ENCODE data around the gene POLR1A.

Gene POLR1A

GRCh38 chr2:86047575-86048382 is 57.9 kb downstream of the POLR1A start:
- H3K36me3 ChIP-seq (ENCODE audit: insufficient read depth, low read length): peaks cover 96% of the 10 kb centered on the region
- no peak overlapping the region for H3K9ac ChIP-seq (ENCODE audit: low read depth, low read length)
- no peaks in the 10 kb centered on the region for H4K20me1 ChIP-seq (ENCODE audit: insufficient read depth, low read length)

GRCh38 chr2:86045541-86045940 is 60.1 kb downstream of the POLR1A start:
- Histone ChIP-seq H3K9ac (ENCODE audit: low read depth, low read length) (no peak overlapping the region), H3K36me3 (ENCODE audit: insufficient read depth, low read length) (peaks cover 98% of the 10 kb centered on the region), H4K20me1 (ENCODE audit: insufficient read depth, low read length) (no peaks in the 10 kb centered on the region), H2AFZ (ENCODE audit: low read depth, low read length) (no peak overlapping the region), H3K4me3 (ENCODE audit: low read depth in 1 of 2, low read length in 2 of 2) (no peak overlapping the region), H3K27ac (ENCODE audit: low read length) (peak overlapping the region; percentile 43), H3K79me2 (ENCODE audit: insufficient read depth, low read length) (no peaks in the 10 kb centered on the region), H3K4me1 (ENCODE audit: insufficient read depth, low read length) (peaks cover 1% of the 10 kb centered on the region; the same call in 1 of the 2 replicates), H3K9me3 (ENCODE audit: insufficient read depth, low read length, severe bottlenecking) (no peaks in the 10 kb centered on the region), H3K4me2 (ENCODE audit: insufficient read depth, low read length) (no peak overlapping the region), H3K27me3 (ENCODE audit: insufficient read depth, low read length, poor library complexity) (no peaks in the 10 kb centered on the region)
- TF ChIP-seq EZH2 (IDR thresholded peaks at IDR 0.05; ENCODE audit: borderline replicate concordance, low read depth, low read length, severe bottlenecking) (no peak), CTCF (IDR thresholded peaks at IDR 0.05; ENCODE audit: borderline replicate concordance, extremely low read depth, low read length, poor library complexity, severe bottlenecking) (no peak)
- DNase-seq (no peak), ATAC-seq (ENCODE audit: insufficient read depth, low read depth) (no peak)

More at GRCh38 chr2:86047575-86048382, 57.9 kb downstream of the POLR1A start:
- ATAC-seq (ENCODE audit: insufficient read depth, low read depth) (no peak), DNase-seq (no peak)
- H3K27me3 ChIP-seq (ENCODE audit: insufficient read depth, low read length, poor library complexity): no peaks in the 10 kb centered on the region
- H3K4me1 ChIP-seq (ENCODE audit: insufficient read depth, low read length): no peaks in the 10 kb centered on the region
- TF ChIP-seq CTCF (IDR thresholded peaks at IDR 0.05; ENCODE audit: borderline replicate concordance, extremely low read depth, low read length, poor library complexity, severe bottlenecking) (no peak), EZH2 (IDR thresholded peaks at IDR 0.05; ENCODE audit: borderline replicate concordance, low read depth, low read length, severe bottlenecking) (no peak)
- H2AFZ ChIP-seq (ENCODE audit: low read depth, low read length): no peak overlapping the region
- no peaks in the 10 kb centered on the region for H3K79me2 ChIP-seq (ENCODE audit: insufficient read depth, low read length)
- no peak overlapping the region for H3K4me2 ChIP-seq (ENCODE audit: insufficient read depth, low read length)
- H3K4me3 ChIP-seq (ENCODE audit: low read depth in 1 of 2, low read length in 2 of 2): no peak overlapping the region
- H3K9me3 ChIP-seq (ENCODE audit: insufficient read depth, low read length, severe bottlenecking): no peaks in the 10 kb centered on the region
- H3K27ac ChIP-seq (ENCODE audit: low read length): no peak overlapping the region

GRCh38 chr2:86044614-86045013 is 61.1 kb downstream of the POLR1A start:
- no peak for ATAC-seq (ENCODE audit: insufficient read depth, low read depth)
- Histone ChIP-seq H3K79me2 (ENCODE audit: insufficient read depth, low read length) (no peaks in the 10 kb centered on the region), H3K9me3 (ENCODE audit: insufficient read depth, low read length, severe bottlenecking) (no peaks in the 10 kb centered on the region), H3K4me1 (ENCODE audit: insufficient read depth, low read length) (peaks cover 11% of the 10 kb centered on the region), H3K27me3 (ENCODE audit: insufficient read depth, low read length, poor library complexity) (no peaks in the 10 kb centered on the region), H3K4me3 (ENCODE audit: low read depth in 1 of 2, low read length in 2 of 2) (no peak overlapping the region), H3K9ac (ENCODE audit: low read depth, low read length) (no peak overlapping the region), H3K4me2 (ENCODE audit: insufficient read depth, low read length) (no peak overlapping the region), H4K20me1 (ENCODE audit: insufficient read depth, low read length) (no peaks in the 10 kb centered on the region), H2AFZ (ENCODE audit: low read depth, low read length) (no peak overlapping the region), H3K27ac (ENCODE audit: low read length) (no peak overlapping the region), H3K36me3 (ENCODE audit: insufficient read depth, low read length) (peaks cover 100% of the 10 kb centered on the region)
- no peak for DNase-seq
- TF ChIP-seq EZH2 (IDR thresholded peaks at IDR 0.05; ENCODE audit: borderline replicate concordance, low read depth, low read length, severe bottlenecking) (no peak), CTCF (IDR thresholded peaks at IDR 0.05; ENCODE audit: borderline replicate concordance, extremely low read depth, low read length, poor library complexity, severe bottlenecking) (no peak)

All from DND-41 (cell line).